Measurements from ENCODE around the gene C14orf119.

DNA sequence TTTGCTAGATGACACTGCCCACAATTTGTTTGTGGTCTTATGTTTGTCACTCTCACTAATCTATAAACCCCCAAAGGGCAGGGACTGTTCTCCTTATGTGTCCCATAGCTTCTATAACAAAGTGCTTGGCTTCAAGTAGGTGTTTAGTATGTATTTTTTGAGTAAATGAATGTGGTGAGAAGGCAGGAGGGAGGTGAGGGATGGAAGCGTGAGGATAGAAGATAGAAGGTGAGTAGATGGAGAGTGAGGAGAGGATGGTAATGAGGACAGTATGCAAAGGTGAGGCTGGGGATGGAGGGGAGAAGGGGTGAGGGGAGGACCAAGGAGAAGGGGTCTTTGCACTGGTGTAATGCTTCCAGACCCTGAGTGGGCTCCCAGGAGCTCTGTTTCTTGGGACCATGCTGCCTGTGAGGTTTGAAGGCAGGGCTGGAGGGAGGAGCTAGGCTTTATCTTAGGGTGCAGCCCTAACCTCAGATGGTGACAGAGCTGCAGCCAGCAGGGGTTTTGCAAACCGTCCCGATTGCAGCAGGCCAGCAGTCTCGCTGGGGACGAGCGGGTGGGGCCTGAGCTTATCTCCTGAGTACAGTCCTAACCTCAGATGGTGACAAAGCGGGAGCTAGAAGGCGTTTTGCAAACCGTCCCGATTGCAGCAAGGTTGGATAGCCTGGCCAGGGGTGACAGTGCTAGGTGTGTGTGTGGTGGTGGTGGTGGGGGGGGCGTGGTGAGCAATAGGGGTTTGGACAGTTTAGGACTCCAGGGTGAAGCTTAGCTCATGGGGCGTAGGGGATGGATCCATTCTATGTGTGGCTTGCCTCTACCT is 17.3 kb downstream of the C14orf119 start:
- TF ChIP-seq EP300 (IDR thresholded peaks at IDR 0.05) (no peak), POLR2AphosphoS5 (IDR thresholded peaks at IDR 0.05) (no peak), POLR2A (IDR thresholded peaks at IDR 0.05) (no peak)
- TF ChIP-seq, protein P1, sequence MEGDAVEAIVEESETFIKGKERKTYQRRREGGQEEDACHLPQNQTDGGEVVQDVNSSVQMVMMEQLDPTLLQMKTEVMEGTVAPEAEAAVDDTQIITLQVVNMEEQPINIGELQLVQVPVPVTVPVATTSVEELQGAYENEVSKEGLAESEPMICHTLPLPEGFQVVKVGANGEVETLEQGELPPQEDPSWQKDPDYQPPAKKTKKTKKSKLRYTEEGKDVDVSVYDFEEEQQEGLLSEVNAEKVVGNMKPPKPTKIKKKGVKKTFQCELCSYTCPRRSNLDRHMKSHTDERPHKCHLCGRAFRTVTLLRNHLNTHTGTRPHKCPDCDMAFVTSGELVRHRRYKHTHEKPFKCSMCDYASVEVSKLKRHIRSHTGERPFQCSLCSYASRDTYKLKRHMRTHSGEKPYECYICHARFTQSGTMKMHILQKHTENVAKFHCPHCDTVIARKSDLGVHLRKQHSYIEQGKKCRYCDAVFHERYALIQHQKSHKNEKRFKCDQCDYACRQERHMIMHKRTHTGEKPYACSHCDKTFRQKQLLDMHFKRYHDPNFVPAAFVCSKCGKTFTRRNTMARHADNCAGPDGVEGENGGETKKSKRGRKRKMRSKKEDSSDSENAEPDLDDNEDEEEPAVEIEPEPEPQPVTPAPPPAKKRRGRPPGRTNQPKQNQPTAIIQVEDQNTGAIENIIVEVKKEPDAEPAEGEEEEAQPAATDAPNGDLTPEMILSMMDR (IDR thresholded peaks at IDR 0.05) = no peak

All from stomach (tissue), 4 donors.